HepG2 (cell line): ENCODE data around the gene C1orf35. TPM values are rescaled to one million over a fixed set of nuclear protein-coding genes. Genes with fewer than 3 reads are reported as not detected.

Source experiments
- BRD4 ChIP-seq: sonication (generic); formaldehyde crosslinking; IDR thresholded peaks from 2 replicates; pipeline ENCODE4 v1.4.0; 2020; ENCODE audit warnings: missing genetic modification reagents
- CREB3 ChIP-seq: sonication (generic); formaldehyde crosslinking; IDR thresholded peaks from 2 replicates; pipeline ENCODE4 v1.5.0; 2020; ENCODE audit warnings: missing genetic modification reagents
- GLMP ChIP-seq: sonication (generic); formaldehyde crosslinking; IDR thresholded peaks from 2 replicates; pipeline ENCODE4 v1.9.0; 2021; ENCODE audit warnings: missing genetic modification reagents, mild to moderate bottlenecking, borderline replicate concordance
- KDM4B ChIP-seq: sonication (generic); formaldehyde crosslinking; IDR thresholded peaks from 2 replicates; pipeline ENCODE4 v1.4.0; 2020; ENCODE audit warnings: missing genetic modification reagents
- MAZ ChIP-seq, 2 experiments: sonication (generic) in 1 of 2; formaldehyde crosslinking in 1 of 2; IDR thresholded peaks; 2 replicates each; pipeline versions ENCODE4 v1.5.0 to v1.6.1; 2012 to 2020; ENCODE audit warnings: low read depth in 2 of 2, mild to moderate bottlenecking in 2 of 2, borderline replicate concordance in 1 of 2, improper control_type of control experiment in 1 of 2, low read length in 1 of 2, missing genetic modification reagents in 1 of 2, moderate library complexity in 1 of 2
- MED1 ChIP-seq: sonication (generic); formaldehyde crosslinking; IDR thresholded peaks from 2 replicates; pipeline ENCODE4 v1.4.0; 2020; ENCODE audit warnings: missing genetic modification reagents
- MTERF4 ChIP-seq: sonication (generic); formaldehyde crosslinking; IDR thresholded peaks from 2 replicates; pipeline ENCODE4 v1.8.0; 2023; ENCODE audit warnings: mild to moderate bottlenecking, missing genetic modification reagents
- MTF1 ChIP-seq: sonication (generic); formaldehyde crosslinking; IDR thresholded peaks from 2 replicates; pipeline ENCODE4 v1.5.0; 2020; ENCODE audit warnings: missing genetic modification reagents
- POGZ ChIP-seq: sonication (generic); formaldehyde crosslinking; IDR thresholded peaks from 2 replicates; pipeline ENCODE4 v1.4.0; 2020; ENCODE audit warnings: mild to moderate bottlenecking, missing genetic modification reagents
- RFXANK ChIP-seq: IDR thresholded peaks from 2 replicates; pipeline ENCODE4 v1.6.1; 2016
- SMAD3 ChIP-seq: sonication (generic); formaldehyde crosslinking; IDR thresholded peaks from 2 replicates; pipeline ENCODE4 v1.4.0; 2020; ENCODE audit warnings: missing genetic modification reagents
- SRSF4 ChIP-seq: fragments of 200-400 bp; formaldehyde crosslinking; IDR thresholded peaks from one replicate; pipeline ENCODE4 v1.6.1; 2018; ENCODE audit warnings: mild to moderate bottlenecking, low read depth, low read length, moderate library complexity; ENCODE audit not compliant: poor library complexity, severe bottlenecking
- TBX3 ChIP-seq: fragments of 450-650 bp; IDR thresholded peaks from 2 replicates; pipeline ENCODE4 v1.6.1; 2017; ENCODE audit warnings: antibody characterized with exemption, mild to moderate bottlenecking, inconsistent platforms, borderline replicate concordance
- ZEB1 ChIP-seq: IDR thresholded peaks from 2 replicates; pipeline ENCODE4 v1.6.1; 2012; ENCODE audit warnings: mild to moderate bottlenecking, low read depth, inconsistent platforms; ENCODE audit not compliant: insufficient replicate concordance
- ZFP82 ChIP-seq: sonication (generic); formaldehyde crosslinking; IDR thresholded peaks from 2 replicates; pipeline ENCODE4 v1.5.1; 2020; ENCODE audit warnings: mild to moderate bottlenecking, missing genetic modification reagents, borderline replicate concordance
- ZNF124 ChIP-seq: sonication (generic); formaldehyde crosslinking; IDR thresholded peaks from 2 replicates; pipeline ENCODE4 v1.4.0; 2020; ENCODE audit warnings: missing genetic modification reagents
- ZNF260 ChIP-seq: sonication (generic); formaldehyde crosslinking; IDR thresholded peaks from 2 replicates; pipeline ENCODE4 v1.4.0; 2020; ENCODE audit warnings: missing genetic modification reagents, low read depth, mild to moderate bottlenecking, borderline replicate concordance
- ZNF281 ChIP-seq: sonication (generic); formaldehyde crosslinking; IDR thresholded peaks from 2 replicates; pipeline ENCODE4 v1.4.0; 2020; ENCODE audit warnings: missing genetic modification reagents, borderline replicate concordance
- ZNF3 ChIP-seq: IDR thresholded peaks from 2 replicates; pipeline ENCODE4 v1.7.0; 2017; ENCODE audit warnings: inconsistent platforms
- ZNF350 ChIP-seq: sonication (generic); formaldehyde crosslinking; IDR thresholded peaks from 2 replicates; pipeline ENCODE4 v1.4.0; 2020; ENCODE audit warnings: mild to moderate bottlenecking, low read depth, missing genetic modification reagents, borderline replicate concordance
- ZNF546 ChIP-seq: sonication (generic); formaldehyde crosslinking; conservative IDR thresholded peaks from 2 replicates; pipeline ENCODE4 v1.8.1; 2023; ENCODE audit warnings: mild to moderate bottlenecking, missing genetic modification reagents
- ZNF782 ChIP-seq: sonication (generic); formaldehyde crosslinking; IDR thresholded peaks from 2 replicates; pipeline ENCODE4 v1.4.0; 2020; ENCODE audit warnings: missing genetic modification reagents, mild to moderate bottlenecking, borderline replicate concordance
- polyA plus RNA-seq, 8 experiments: library from polyadenylated mRNA; depleted of rRNA in 3 of 8; stranded (reverse) in 7 of 8; unstranded in 1 of 8; fragments of >200 nt; fragmentation: Illumina TruSeq in 4 of 8; extraction: Trizol in 4 of 8; gene quantifications; 2 replicates each; pipeline versions ENCODE4 v1.2.1 to v1.2.3, GENCODE V29; 2011 to 2016; ENCODE audit warnings: low read depth in 4 of 8, missing spikeins in 1 of 8, mixed read lengths in 1 of 8; ENCODE audit not compliant: insufficient read depth in 1 of 8
- total RNA-seq, 5 experiments: library from RNA; depleted of rRNA; stranded (reverse); fragments of >200 nt; fragmentation: Illumina TruSeq; extraction: Trizol; gene quantifications; 2 replicates each; pipeline ENCODE4 v1.2.3, GENCODE V29; 2016; ENCODE audit warnings: low read depth in 1 of 5

Gene C1orf35
- total and polyA plus RNA-seq, 2 of the 13 experiments (the other 11 are each of a cell fraction or from before 2014, with no cell fraction given), result 8.1 to 19.3 TPM

GRCh38 chr1:228082214-228082917 lies 20.8 kb downstream of the C1orf35 start, which contains the start of gene ARF1 (continued):
- TF ChIP-seq TBX3, result no peak
- TF ChIP-seq ZNF3 (CRISPR knock-in tag), result no peak
- TF ChIP-seq ZNF350 (CRISPR knock-in tag), result no peak
- TF ChIP-seq GLMP (CRISPR knock-in tag), result no peak
- TF ChIP-seq ZNF281 (CRISPR knock-in tag), result no peak
- peak; percentile 44 for TF ChIP-seq MTERF4 (CRISPR knock-in tag)
- TF ChIP-seq KDM4B (CRISPR knock-in tag), result no peak
- TF ChIP-seq RFXANK (CRISPR knock-in tag), result no peak
- TF ChIP-seq ZFP82 (CRISPR knock-in tag), result 0 out of 2 replicates have a peak, but pooled peaks have one; percentile 67
- 0 out of 2 replicates have a peak, but pooled peaks have one; percentile 66 for TF ChIP-seq BRD4 (CRISPR knock-in tag)
- no peak for TF ChIP-seq ZNF124 (CRISPR knock-in tag)
- no peak for TF ChIP-seq ZNF546
- peak; percentile 52 for TF ChIP-seq MED1
- peak; percentile 3; the same call in 1 of the 2 replicates for TF ChIP-seq POGZ (CRISPR knock-in tag)
- 0 out of 2 replicates have a peak, but pooled peaks have one; percentile 20 for TF ChIP-seq CREB3 (CRISPR knock-in tag)
- no peak for TF ChIP-seq SRSF4
- no peak for TF ChIP-seq MTF1 (CRISPR knock-in tag)
- TF ChIP-seq ZNF260 (CRISPR knock-in tag), result no peak
- peak; percentile 32; the same call in 1 of the 2 replicates for TF ChIP-seq ZNF782 (CRISPR knock-in tag)
- TF ChIP-seq MAZ (IDR thresholded peaks at IDR 0.05; ENCODE audit: borderline replicate concordance, low read depth, low read length), result no peak
- TF ChIP-seq MAZ (CRISPR knock-in tag; IDR thresholded peaks at IDR 0.05; ENCODE audit: low read depth), result peak; percentile 20; the same call in 1 of the 2 replicates
- peak; percentile 81 for TF ChIP-seq SMAD3 (CRISPR knock-in tag)
- no peak for TF ChIP-seq ZEB1
